HG02884 (cell line): ENCODE results near the gene PTPRD.

ENCODE experiments used
- ATAC-seq: cut with Tn5 transposase; IDR thresholded peaks from one replicate; pipeline ENCODE4 v1.9.1; 2021; ENCODE audit warnings: mild to moderate bottlenecking, moderate library complexity; ENCODE audit not compliant: unreplicated experiment

The PTPRD gene

DNA sequence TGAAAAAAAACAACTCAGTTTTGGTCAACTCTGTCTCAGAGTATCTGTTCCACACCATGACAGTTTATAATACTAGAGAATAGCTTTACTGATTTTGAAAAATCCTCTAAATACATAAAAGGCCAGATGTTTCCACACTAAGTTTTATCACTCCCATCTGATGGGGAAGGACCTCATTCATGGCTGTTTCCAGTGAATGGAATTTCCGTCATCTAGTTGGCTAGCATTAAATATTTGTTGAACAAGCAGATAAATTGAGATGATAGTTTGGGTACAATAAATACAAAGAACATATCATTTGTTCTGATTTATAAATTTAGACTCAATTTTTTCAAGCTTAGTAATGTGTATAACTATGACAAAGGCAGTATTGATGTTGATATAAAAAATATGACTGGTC is 408.5 kb downstream of the PTPRD start:
- ATAC-seq: no peak

DNA sequence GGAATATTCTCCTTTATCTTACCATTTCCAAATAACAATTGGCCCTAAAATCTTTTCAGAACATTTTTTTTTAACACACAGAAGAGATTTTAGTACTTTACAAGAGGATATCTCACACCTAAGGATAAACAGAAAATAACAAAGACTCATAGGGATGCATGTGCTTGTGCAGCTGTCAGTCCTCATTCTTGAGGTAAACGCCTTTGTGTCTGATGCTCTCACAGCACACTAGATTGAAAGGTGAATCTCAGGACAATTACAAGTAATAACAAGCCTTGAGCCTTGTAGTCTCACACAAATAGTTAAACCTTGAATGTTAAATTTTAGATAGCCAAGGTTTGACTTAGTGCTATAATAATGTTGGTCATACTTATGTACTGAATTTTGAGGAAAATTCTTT is 439.2 kb downstream of the PTPRD start:
- ATAC-seq: no peak

DNA sequence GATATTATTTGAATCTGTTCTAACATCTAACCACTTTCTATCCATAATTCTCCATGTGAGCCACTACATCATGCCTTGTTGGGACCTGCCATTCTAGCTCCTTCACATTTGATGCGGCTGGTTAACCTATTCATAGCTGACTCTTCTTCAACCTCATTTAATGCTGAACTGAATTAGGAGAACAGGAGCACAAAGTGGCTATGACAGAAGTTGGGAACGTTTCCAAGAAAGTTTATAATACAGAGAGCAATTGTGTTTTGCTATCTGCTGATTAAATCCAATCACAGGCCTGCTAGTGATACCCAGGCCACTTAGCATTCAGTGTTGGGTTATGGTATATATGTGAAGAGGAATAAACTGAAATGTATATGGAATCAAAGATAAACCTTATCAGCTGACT is 440.3 kb downstream of the PTPRD start:
- no peak for ATAC-seq

DNA sequence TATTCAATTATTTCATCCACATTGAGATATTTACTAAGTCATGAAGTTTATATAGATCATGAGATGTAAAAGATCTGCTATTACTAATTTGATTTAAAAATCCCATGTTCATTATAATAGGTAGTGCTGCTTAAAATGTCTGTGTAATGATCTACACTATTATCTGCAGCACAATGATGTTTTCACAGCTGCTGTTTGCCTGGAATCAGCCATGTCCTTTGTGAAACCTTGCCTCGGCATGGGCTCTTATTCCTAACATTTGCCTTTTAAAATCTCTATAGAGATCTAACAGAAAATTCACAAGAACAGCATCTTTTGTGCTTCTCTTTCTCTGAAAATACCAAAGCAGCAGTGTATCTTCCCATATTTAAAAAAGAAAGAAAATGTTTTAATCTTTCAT is 444.6 kb downstream of the PTPRD start:
- ATAC-seq: no peak

DNA sequence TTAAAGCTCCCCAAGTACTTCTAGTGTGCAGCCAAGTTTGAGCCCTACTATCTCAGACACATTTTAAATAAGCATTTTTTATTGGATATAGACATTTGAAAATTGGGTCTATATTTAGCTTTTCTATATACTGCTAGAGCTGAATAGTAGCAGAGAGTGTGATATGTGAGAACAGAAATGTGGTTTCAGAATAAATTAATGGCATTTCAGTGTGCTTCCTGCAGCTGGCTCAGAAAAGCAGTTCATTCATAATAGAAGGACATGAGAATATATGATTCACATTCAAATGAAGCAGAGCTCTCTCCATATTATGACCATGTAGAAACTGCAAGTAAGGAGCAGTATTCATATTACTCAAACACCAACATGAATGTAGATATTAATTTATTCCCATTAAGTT is 464.0 kb downstream of the PTPRD start:
- ATAC-seq: no peak

DNA sequence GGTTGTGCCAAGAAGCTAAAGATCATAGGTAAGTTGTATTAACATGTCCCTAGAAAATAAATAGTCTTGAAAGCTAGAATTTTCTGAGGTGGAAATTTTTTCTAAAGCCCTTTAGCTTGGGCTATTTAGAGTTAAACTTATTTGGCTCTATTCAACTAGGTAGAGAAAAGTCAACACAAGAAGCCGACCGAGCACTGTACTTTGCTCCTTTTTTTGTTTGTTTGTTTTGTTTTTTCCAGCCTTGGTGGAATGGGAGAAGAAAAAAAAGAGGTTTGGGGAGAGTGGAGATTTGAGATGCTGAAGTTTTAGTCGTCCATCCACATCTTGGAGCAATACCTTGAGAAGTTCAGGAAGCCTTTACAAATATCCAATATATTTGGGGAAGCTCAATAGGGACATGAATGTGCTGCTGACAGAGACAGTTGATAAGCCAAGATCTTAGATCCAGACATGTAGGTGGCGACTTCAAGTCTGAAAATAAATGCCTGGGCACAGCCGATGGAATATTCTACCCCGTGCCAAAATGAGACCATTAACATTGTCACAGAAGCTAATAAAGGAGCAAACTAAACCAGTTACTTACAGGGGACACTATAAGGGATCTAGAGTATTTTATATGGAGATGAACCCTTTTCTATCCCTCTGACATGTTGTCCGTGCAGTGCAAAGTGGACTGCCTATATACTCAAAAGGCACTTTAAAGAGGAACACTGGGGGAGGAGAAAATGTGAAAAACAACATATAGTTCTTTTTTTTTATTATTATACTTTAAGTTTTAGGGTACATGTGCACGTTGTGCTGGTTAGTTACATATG is 466.1 kb downstream of the PTPRD start:
- ATAC-seq: no peak

DNA sequence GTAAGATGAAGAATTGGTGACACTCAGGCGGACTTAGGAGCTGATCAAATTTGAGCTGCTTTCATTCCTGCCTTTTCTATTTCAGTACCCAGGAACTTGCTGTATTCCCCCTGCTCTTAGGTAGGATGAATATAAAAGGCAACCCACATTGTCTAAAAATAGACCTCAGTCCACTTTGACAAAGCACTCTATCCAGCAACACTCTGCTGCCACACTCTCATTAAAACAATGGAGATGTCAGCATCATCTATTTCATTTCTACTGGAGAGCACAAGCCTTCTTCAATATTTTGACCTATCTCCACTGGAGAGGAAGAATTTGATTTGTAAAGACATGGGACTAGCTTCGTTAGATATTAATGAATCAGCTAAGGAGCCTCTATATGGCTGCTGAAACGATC is 468.4 kb downstream of the PTPRD start:
- no peak for ATAC-seq

DNA sequence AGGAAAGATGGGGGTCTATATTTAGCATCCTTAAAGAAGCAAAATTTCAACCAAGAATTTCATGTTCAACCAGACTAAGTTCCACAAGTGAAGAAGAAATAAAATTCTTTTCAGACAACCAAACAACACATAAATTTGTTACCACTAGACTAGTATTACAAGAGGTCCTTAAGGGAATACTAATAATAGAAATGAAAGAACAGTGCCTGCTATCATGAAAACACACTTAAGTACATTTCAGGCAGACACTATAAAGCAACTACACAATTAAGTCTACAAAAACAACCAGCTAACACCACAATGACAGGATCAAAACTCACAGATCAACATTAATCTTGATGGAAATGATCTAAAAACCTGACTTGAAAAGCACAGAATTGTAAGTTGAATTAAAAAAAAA is 477.2 kb downstream of the PTPRD start:
- ATAC-seq: no peak

DNA sequence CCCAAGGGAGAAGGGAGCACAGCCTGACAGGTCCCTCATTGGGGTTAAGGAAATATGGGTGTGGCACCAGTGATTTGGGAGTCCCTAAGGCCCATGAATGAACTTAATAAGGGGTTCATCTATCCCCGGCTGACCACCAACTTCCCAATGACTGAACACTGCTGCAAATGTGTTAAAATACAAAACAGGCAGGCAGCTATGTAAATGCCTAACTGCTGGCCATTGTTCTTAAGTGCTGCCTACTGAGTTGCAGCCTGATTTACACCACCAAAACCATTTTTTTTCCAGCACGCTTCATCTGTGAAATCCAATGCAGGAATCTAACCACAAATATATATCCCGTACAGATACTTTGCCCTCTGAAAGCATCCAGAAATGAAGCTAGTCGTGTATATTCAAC is 478.5 kb downstream of the PTPRD start:
- ATAC-seq: no peak

DNA sequence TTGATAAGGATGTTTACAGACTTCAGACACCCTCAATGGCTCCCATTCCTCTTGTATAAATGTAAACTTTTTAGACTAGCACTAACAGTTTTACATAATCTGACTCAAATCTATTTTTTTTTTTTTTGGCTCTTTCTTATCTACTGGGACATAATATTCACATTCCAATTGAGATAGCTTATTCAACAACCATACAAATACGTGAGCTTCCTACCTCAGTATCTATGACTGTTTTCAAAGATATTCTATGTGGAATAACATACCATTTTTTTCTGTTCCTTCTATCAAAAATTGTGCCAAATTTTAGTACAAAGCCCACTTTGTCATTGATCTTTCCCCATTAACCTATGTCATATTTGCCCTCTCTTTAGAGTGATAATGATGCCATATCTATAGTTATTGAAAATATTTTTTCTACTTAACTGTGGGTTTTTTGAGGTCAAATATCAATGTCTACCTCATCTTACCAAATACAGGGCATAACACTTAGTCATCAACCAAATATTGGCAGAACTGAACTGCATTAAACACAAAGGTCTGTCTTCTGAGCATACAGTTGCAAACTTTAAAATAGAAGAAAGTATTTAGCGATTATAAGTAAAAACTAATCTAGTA is 482.6 kb downstream of the PTPRD start:
- ATAC-seq: no peak

DNA sequence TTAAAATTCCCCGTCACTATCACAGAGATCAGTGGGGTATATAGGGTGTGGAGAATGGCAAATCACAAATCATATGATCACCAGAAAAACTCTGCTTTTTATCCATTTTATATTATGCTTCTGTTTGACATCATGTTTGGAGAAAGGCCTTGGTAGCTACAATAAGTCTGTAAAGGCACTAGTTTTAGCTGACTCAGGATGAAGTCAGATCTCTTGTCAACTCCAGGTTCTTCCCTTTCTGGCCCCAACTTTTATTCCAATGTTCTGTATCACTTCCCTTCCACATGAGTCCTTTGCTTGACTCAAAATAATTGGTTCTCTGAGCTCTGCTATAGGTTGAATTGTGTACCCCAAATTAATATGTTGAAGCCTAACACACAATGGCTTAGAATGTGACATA is 484.9 kb downstream of the PTPRD start:
- ATAC-seq: no peak

DNA sequence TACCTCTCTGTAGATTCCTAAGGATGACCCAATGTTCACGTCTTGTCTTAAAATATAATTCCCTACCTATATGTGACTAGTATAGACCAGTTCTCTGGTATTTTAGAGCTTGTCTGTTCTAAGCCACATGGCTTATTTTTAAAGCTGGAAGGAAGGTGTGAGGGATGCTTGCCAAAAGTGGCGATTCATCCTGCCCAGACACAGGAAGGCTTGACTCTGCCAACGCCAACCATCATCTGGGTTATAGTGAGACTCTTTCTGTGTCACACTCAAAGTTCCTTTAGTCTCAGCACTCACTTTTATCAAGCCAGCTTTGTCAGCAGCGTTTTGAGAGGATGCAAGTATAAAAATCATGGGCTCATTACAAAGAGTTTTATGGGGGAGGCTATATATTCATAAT is 500.0 kb downstream of the PTPRD start:
- no peak for ATAC-seq

DNA sequence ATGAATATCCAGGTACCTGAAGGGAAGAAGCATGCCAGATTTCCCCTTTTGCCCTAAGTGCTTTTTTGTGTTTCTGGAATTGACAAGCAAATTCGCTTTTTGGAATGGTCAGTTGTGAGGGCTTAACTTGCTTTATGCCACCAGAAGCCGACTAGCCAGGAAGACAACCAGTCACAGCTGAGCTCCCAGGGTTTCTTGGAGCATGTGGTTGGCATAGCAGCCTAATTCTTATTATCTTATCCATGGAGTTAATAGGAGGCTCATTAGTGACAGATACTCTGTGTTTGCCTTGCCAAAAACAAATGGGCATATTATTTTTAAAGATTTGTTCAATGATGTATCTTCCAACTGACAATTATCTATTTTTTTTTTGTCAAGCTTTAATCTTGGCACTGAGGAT is 500.7 kb downstream of the PTPRD start:
- no peak for ATAC-seq

DNA sequence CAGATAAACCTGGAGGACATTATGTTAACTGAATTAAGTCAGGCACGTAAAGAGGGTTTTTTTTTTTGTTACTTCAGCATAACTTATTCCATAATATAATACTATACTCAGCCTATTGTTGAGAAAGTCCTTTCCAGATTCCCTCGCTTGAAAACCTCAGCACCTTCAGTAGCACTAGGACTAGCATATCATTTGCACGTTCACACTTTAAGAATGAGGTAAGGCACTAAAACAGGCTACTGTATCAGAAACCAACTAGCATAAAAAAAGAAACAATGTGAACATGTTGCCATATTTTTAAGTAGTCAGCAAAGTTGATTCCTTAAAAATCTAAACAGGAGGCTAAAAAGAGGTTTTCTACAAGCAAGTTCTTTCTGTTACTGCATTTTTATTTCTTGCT is 504.0 kb downstream of the PTPRD start:
- no peak for ATAC-seq

DNA sequence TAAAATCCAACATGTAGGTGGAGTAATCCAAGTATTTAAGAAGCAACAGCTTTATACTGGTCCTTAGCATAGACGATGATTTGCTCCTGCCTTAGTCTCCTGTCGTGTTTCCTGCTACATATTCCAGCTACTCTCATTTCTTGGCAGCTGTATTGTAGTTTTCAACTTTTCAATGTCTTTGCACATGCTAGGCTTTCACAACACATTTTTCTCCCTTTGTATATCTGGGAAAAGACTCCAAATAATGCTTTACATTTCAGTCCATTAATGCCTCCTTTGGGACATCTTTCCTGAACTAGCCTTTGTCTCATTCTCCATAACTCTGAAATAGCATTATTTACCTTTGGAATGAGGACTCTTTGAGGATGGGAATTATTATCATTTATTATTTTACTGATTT is 508.0 kb downstream of the PTPRD start:
- no peak for ATAC-seq

DNA sequence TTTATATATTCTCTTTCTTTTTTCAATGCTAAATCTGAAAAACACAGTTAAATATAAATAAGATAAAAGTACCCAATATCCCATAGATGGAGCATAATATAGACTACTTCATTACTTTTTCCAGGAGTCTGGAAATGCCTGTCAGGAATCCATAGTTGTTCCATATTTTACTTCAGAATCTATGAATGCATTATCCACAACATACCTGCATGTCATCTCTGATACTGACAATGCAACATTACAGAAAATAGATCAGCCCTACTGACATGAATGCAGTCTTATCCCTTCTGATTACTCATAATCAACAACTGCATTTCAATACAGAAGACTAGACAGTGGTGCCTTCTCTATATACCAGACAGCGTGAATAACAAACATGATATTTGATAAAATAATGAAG is 517.6 kb downstream of the PTPRD start:
- ATAC-seq: no peak

DNA sequence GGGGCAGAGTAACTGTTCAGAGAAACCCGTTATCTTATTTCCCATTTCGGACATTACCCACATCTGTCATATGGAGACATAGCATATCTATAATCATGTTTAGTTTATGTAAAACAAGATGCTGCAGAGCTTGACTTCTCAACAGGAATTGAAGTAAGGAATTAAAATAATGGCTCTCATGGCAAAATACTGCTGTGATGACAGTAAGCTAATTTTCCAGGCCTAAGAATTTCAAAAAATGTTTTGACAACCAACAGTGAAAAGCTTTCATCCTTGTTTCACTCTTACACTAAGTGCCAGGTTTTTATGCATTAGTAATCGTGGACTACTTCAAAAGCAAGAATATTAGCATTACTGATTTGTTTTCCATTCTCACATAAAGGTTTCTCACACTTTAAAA is 518.2 kb downstream of the PTPRD start:
- no peak for ATAC-seq

DNA sequence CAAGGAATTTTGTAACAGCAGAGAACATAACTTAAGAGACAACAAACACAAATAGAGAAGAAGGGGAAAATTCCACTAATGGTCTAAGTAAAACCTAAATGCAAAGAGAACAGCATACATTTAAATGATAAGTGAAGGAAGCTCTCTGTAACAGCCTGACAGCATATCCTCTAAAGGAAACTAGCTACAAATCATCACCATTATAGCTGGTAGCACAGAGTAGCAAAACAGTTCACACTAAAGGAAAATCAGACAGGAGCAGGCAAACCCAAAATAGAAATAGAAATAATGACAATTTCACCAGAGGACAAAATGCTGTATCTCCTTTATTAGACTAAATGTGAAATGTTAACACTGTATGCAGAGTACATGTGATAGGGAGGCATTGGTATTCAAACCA is 532.8 kb downstream of the PTPRD start:
- ATAC-seq: no peak

DNA sequence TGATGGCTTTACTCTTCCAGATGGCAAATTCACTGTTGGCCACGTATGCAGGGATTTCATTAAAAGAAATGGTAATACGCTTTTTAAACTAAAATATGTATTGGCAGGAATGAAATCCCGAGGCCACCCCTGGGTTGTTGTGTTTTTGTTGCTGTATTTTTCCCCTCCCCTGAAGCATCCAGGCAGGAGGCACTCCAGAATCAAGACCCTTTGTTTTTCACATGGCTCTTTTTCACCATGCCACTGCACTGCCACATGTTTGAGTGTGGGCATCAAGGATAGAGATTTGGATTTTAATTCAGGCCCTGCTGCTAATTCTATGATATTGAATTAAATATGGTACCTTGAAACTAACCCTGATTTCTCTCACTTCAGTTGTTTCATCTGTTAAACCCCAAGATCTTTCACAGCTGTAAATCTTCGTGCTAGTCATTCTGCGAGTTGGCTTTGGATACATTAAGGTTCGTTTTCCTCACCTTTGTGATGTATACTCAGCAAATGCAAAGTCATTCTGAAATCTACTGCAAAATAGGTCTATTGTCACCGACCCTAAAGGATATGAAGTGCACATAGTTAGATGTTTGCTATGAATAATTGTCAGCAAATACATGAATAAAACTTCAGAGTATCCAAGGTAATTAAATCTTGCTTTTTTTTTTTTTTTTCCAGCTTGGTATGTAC is 533.4 kb downstream of the PTPRD start:
- ATAC-seq: no peak

DNA sequence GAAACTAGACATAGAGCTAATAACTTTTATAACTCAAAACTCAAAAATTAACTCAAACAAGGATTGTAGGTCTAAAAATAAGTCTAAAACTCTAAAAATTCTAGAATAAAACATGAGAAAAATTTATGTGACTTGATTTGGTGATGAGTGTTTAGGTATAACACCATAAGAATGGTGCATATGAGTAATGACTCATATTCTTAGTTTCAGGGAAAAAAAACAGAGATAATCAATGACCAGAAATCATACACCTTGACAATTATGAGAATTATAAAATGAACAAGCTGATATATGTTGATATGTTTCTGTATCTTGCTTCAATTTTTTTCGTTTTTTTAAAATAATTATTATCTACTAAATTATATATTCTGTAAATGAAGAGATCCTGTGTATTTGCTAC is 541.2 kb downstream of the PTPRD start:
- ATAC-seq: no peak

DNA sequence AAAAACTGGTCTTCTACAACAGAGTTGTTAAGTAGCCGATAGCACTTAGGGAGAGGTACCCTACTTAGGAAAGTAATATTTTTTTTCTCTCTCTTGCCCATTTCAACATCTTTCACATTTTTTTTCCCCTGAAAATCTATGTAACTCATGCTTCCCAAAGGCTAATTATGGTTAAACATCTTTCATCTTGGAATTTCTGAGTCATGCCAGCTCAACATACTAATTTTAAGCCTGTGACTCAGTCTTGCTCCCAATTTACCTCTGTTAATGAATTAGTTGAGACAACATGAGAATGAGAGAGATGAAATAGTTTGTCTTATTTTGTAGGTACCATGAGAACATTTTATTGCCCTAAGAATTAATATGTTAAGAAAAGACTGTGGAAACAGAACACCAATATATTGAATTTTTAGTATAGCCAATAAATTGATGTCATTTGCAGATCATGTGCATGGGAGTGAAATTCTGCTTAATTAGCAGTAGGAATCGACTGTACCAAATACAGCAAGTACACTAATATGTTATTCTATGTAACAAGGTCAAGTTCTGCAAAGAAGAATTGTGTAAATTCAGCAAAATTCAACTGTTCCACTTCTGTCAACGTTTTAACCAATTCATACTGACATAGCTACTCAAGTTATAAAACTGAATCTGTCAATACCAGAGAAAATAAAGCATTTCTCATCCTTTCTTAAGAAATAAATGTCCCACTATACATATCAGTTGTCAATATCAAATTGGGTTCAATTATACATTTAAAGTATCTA is 550.0 kb downstream of the PTPRD start:
- no peak for ATAC-seq

DNA sequence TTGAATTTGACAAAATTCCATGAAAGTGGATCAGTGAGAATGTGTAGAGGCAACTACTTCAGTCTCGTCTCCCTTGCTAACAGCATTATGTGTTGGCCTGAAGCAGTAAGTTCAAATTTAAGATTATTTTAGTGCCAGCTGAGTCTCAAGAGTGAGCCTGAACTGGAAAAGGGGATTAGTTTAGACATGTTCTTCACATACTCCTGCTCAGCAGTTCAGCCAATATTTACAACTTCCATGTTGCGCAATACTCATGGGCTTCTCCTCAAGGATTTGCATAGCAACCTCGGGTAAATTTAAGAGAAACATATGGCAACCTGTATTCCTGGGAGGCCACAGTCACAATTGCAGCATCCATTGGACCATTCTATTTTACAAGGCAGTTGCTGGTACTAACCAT is 553.8 kb downstream of the PTPRD start:
- no peak for ATAC-seq
